Osteoblast (primary cell): Measurements from ENCODE around the gene B4GALNT1. TPM values are rescaled to one million over a fixed set of nuclear protein-coding genes. Genes with fewer than 3 reads are reported as not detected.

Experiments used
- DNase-seq: peaks from one replicate; pipeline ENCODE4 v3.0.0; 2011; ENCODE audit warnings: low spot score, mixed read lengths; ENCODE audit not compliant: insufficient read length; ENCODE audit errors: missing footprints
- H2AFZ ChIP-seq: 2 replicates; pipeline ENCODE4 v1.6.0; 2011; ENCODE audit warnings: mild to moderate bottlenecking, low read length
- H3K27ac ChIP-seq: 2 replicates; pipeline ENCODE4 v1.5.1; 2011; ENCODE audit warnings: mild to moderate bottlenecking, low read depth, low read length, moderate library complexity
- H3K27me3 ChIP-seq: 2 replicates; pipeline ENCODE4 v1.6.0; 2012; ENCODE audit warnings: mild to moderate bottlenecking, control low read depth, inconsistent platforms, low read length, moderate library complexity; ENCODE audit not compliant: insufficient read depth
- H3K36me3 ChIP-seq: 2 replicates; pipeline ENCODE4 v1.5.1; 2011; ENCODE audit warnings: mild to moderate bottlenecking, low read length, control low read depth, moderate library complexity; ENCODE audit not compliant: insufficient read depth
- H3K4me1 ChIP-seq: 2 replicates; pipeline ENCODE4 v1.5.1; 2011; ENCODE audit warnings: mild to moderate bottlenecking, low read length, control low read depth, moderate library complexity; ENCODE audit not compliant: insufficient read depth
- H3K4me2 ChIP-seq: 2 replicates; pipeline ENCODE4 v1.6.0; 2011; ENCODE audit warnings: mild to moderate bottlenecking, low read length; ENCODE audit not compliant: insufficient read depth
- H3K4me3 ChIP-seq: fragments of 200-600 bp; sonication (generic); 3 replicates; pipeline ENCODE4 v1.5.1; 2012; ENCODE audit warnings: mild to moderate bottlenecking, low read length, inconsistent platforms; ENCODE audit not compliant: insufficient read depth
- H3K79me2 ChIP-seq: 2 replicates; pipeline ENCODE4 v1.6.0; 2012; ENCODE audit warnings: mild to moderate bottlenecking, low read length, control low read depth, inconsistent platforms; ENCODE audit not compliant: insufficient read depth
- H3K9me3 ChIP-seq: 2 replicates; pipeline ENCODE4 v1.5.1; 2011; ENCODE audit warnings: low read depth, low read length, control low read depth
- H4K20me1 ChIP-seq: 2 replicates; pipeline ENCODE4 v1.6.0; 2012; ENCODE audit warnings: mild to moderate bottlenecking, low read length, control low read depth; ENCODE audit not compliant: insufficient read depth
- total RNA-seq: library from RNA; depleted of rRNA; stranded (reverse); fragments of >200 nt; gene quantifications from 2 replicates; pipeline ENCODE4 v1.2.3, GENCODE V29; 2012
- TF ChIP-seq, protein P1 (sequence below): IDR thresholded peaks from 2 replicates; pipeline ENCODE4 v1.5.1; 2011; ENCODE audit warnings: mild to moderate bottlenecking, low read depth, low read length, moderate library complexity; ENCODE audit errors: extremely low read depth

Gene B4GALNT1
- total RNA-seq, 1 donor, result 1.1 TPM

DNA sequence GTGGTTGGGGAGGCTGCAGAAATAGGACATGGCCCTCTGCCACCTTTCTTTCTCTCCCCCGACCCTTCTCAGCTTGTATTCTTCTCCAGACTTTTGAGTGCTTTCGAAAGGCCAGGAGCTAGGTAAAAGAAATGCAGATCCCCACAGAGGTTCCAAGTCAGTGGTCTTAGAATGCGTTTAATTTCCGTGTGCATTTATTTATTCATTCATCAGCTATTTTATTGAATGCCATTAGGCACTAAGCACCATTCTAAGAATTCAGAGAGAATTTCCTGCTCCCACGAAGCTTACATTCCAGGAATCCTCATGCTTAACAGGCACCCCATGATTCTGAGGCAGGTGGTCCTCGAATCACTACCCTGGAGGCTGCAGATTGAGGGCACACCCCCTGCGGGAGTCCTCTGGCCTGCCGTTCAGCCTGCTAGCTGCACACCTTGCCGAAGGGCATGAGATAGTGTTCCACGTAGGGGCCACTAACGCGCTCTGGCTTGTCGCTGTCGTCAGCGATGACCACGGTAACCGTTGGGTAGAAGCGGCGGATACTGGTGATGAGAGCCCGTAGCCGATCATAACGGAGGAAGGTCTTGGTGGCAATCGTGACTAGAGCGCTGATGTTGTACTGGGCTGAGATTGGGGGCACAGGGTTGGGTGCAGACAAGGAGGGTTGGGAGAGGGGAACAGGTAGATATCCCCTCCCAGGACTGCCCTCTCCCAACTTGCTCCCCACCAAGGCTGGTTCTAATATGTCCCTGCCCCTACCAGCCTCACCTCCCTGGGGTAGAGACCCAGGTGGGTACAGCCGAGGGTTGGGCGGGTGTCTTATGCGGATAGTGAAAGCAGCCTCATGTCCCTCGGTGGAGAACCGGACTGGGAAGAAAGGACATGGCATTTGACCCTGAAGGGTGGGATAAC is 4.5 kb downstream of the B4GALNT1 start:
- Histone ChIP-seq H4K20me1 (no peaks in the 10 kb centered on the region), H3K4me2 (no peak overlapping the region), H3K4me1 (no peaks in the 10 kb centered on the region), H3K79me2 (no peaks in the 10 kb centered on the region), H2AFZ (no peak overlapping the region), H3K27ac (no peak overlapping the region), H3K4me3 (no peak overlapping the region), H3K36me3 (no peaks in the 10 kb centered on the region), H3K9me3 (no peaks in the 10 kb centered on the region), H3K27me3 (peaks cover 48% of the 10 kb centered on the region)
- DNase-seq, result peak; percentile 37
- TF ChIP-seq, protein P1, sequence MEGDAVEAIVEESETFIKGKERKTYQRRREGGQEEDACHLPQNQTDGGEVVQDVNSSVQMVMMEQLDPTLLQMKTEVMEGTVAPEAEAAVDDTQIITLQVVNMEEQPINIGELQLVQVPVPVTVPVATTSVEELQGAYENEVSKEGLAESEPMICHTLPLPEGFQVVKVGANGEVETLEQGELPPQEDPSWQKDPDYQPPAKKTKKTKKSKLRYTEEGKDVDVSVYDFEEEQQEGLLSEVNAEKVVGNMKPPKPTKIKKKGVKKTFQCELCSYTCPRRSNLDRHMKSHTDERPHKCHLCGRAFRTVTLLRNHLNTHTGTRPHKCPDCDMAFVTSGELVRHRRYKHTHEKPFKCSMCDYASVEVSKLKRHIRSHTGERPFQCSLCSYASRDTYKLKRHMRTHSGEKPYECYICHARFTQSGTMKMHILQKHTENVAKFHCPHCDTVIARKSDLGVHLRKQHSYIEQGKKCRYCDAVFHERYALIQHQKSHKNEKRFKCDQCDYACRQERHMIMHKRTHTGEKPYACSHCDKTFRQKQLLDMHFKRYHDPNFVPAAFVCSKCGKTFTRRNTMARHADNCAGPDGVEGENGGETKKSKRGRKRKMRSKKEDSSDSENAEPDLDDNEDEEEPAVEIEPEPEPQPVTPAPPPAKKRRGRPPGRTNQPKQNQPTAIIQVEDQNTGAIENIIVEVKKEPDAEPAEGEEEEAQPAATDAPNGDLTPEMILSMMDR, result no peak

DNA sequence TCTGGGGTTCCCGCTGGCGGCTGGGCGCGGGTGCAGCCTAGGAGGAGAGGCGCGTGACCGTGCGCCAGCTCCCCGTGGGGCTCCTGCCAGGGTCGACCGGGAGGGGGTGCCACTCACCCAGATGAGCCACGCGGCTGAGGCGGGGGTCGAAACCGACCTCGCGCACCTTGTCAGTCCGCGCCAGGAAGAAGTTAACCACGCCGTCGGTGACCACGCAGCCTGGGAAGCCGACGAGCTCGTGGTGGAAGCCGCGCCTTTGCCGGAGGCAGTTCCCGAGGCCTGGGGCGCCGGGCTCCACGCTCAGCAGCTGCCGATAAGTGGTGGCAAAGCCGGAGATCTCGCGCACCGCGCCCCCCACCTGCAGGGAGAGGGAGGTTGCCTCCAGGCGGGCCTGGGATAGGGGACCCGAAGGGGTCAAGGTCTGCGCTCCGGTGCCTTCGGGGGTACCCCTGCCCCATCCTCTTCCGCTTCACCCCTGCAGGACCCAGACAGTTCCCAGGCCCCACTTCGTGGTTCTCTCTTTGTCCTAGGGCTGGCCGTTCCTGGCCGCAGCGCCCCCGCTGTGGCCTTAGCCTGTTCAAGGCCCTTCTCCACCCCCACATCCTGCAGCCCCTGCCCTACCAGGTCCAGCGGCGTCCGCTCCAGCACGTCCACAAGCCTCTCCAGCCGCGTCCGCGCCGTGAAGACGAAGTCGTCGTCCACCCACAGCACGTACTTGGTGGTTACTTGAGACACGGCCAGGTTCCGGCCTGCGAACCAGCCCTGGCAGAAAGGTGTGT is 5.3 kb downstream of the B4GALNT1 start:
- TF ChIP-seq, protein P1, result no peak
- Histone ChIP-seq H3K27ac (no peak overlapping the region), H4K20me1 (no peaks in the 10 kb centered on the region), H2AFZ (no peak overlapping the region), H3K79me2 (no peaks in the 10 kb centered on the region), H3K4me2 (no peak overlapping the region), H3K4me1 (no peaks in the 10 kb centered on the region), H3K36me3 (no peaks in the 10 kb centered on the region), H3K27me3 (peaks cover 46% of the 10 kb centered on the region), H3K4me3 (no peak overlapping the region), H3K9me3 (no peaks in the 10 kb centered on the region)
- DNase-seq, result peak; percentile 61

DNA sequence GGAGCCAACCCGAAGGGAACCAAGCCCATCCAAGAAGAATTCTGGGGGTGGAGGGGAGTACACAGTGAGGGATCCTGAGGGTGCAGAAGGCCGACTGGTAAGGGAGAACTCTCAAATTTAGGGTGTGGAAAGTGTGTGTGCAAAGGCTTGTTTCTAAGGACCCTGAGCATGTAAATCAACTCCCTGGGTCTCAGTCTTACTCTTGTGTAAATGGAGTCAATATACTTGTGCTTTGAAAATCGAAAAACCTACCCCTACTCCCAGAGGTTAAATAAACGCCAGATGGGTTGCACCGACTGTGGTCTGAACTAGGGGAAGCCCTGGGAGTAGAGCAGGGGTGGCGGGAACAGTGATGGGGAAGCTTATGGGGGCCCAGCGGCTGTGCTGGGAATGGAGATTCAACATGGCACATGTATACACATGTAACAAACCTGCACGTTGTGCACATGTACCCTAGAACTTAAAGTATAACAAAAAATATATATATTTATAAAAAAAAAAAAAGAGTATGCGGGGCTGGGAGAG is 6.0 kb downstream of the B4GALNT1 start:
- DNase-seq, result peak; percentile 47
- H4K20me1 ChIP-seq, result no peaks in the 10 kb centered on the region
- H3K4me2 ChIP-seq, result no peak overlapping the region
- H2AFZ ChIP-seq, result no peak overlapping the region
- H3K4me3 ChIP-seq, result no peak overlapping the region
- no peaks in the 10 kb centered on the region for H3K9me3 ChIP-seq
- H3K4me1 ChIP-seq, result no peaks in the 10 kb centered on the region
- H3K36me3 ChIP-seq, result no peaks in the 10 kb centered on the region
- TF ChIP-seq, protein P1, result no peak
- no peaks in the 10 kb centered on the region for H3K79me2 ChIP-seq
- H3K27me3 ChIP-seq, result peaks cover 46% of the 10 kb centered on the region
- no peak overlapping the region for H3K27ac ChIP-seq
